Glutamatergic neuron (in vitro differentiated cells): ENCODE data around the gene SIRT7. TPM values are rescaled to one million over a fixed set of nuclear protein-coding genes. Genes with fewer than 3 reads are reported as not detected.

Experiments used
- DNase-seq: peaks from one replicate; pipeline ENCODE4 v3.0.0; 2022
- H3K27ac Mint-ChIP-seq: one replicate; pipeline ENCODE4 v1.8.0; 2020; ENCODE audit warnings: mild to moderate bottlenecking, mixed read lengths, inconsistent platforms; ENCODE audit not compliant: unreplicated experiment
- H3K27me3 Mint-ChIP-seq: one replicate; pipeline ENCODE4 v1.8.0; 2020; ENCODE audit warnings: mild to moderate bottlenecking, moderate library complexity, mixed read lengths, inconsistent platforms; ENCODE audit not compliant: unreplicated experiment
- H3K36me3 Mint-ChIP-seq: one replicate; pipeline ENCODE4 v1.8.0; 2020; ENCODE audit warnings: mild to moderate bottlenecking, mixed read lengths, inconsistent platforms; ENCODE audit not compliant: unreplicated experiment
- H3K4me1 Mint-ChIP-seq: one replicate; pipeline ENCODE4 v1.8.0; 2020; ENCODE audit warnings: mild to moderate bottlenecking, low read depth, mixed read lengths, inconsistent platforms; ENCODE audit not compliant: unreplicated experiment
- H3K4me3 Mint-ChIP-seq: one replicate; pipeline ENCODE4 v1.8.0; 2020; ENCODE audit warnings: mild to moderate bottlenecking, mixed read lengths, inconsistent platforms; ENCODE audit not compliant: unreplicated experiment
- H3K9me3 Mint-ChIP-seq: one replicate; pipeline ENCODE4 v1.8.0; 2020; ENCODE audit warnings: mild to moderate bottlenecking, moderate library complexity, mixed read lengths, inconsistent platforms; ENCODE audit not compliant: unreplicated experiment
- total RNA-seq: library from RNA; stranded (reverse); fragmentation: NEBNext Ultra II Directional; extraction: Animal tissue kit (Norgen Biotek cat#: 25700); gene quantifications from one replicate; pipeline ENCODE4 v1.2.1, GENCODE V29; 2021; ENCODE audit not compliant: unreplicated experiment
- TF ChIP-seq, protein P1 (sequence below): fragments of 200-600 bp; sonication (generic); IDR thresholded peaks from one replicate; pipeline ENCODE4 v1.5.0; 2021; ENCODE audit not compliant: partially characterized antibody, unreplicated experiment

The SIRT7 gene
- total RNA-seq, 1 donor from 2014 or later = 38.7 TPM

- TF ChIP-seq, protein P1, sequence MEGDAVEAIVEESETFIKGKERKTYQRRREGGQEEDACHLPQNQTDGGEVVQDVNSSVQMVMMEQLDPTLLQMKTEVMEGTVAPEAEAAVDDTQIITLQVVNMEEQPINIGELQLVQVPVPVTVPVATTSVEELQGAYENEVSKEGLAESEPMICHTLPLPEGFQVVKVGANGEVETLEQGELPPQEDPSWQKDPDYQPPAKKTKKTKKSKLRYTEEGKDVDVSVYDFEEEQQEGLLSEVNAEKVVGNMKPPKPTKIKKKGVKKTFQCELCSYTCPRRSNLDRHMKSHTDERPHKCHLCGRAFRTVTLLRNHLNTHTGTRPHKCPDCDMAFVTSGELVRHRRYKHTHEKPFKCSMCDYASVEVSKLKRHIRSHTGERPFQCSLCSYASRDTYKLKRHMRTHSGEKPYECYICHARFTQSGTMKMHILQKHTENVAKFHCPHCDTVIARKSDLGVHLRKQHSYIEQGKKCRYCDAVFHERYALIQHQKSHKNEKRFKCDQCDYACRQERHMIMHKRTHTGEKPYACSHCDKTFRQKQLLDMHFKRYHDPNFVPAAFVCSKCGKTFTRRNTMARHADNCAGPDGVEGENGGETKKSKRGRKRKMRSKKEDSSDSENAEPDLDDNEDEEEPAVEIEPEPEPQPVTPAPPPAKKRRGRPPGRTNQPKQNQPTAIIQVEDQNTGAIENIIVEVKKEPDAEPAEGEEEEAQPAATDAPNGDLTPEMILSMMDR = no peak
- peaks cover 23% of the 10 kb centered on the region for H3K4me1 Mint-ChIP-seq
- peaks cover 5% of the 10 kb centered on the region for H3K27me3 Mint-ChIP-seq
- peak overlapping the region; percentile 48 for H3K27ac Mint-ChIP-seq
- no peak for DNase-seq
- no peaks in the 10 kb centered on the region for H3K36me3 Mint-ChIP-seq
- peaks cover 8% of the 10 kb centered on the region for H3K9me3 Mint-ChIP-seq
- H3K4me3 Mint-ChIP-seq = peak overlapping the region; percentile 77
Observed at GRCh38 chr17:81924557-81925532, 6.9 kb upstream of the SIRT7 start.

DNA sequence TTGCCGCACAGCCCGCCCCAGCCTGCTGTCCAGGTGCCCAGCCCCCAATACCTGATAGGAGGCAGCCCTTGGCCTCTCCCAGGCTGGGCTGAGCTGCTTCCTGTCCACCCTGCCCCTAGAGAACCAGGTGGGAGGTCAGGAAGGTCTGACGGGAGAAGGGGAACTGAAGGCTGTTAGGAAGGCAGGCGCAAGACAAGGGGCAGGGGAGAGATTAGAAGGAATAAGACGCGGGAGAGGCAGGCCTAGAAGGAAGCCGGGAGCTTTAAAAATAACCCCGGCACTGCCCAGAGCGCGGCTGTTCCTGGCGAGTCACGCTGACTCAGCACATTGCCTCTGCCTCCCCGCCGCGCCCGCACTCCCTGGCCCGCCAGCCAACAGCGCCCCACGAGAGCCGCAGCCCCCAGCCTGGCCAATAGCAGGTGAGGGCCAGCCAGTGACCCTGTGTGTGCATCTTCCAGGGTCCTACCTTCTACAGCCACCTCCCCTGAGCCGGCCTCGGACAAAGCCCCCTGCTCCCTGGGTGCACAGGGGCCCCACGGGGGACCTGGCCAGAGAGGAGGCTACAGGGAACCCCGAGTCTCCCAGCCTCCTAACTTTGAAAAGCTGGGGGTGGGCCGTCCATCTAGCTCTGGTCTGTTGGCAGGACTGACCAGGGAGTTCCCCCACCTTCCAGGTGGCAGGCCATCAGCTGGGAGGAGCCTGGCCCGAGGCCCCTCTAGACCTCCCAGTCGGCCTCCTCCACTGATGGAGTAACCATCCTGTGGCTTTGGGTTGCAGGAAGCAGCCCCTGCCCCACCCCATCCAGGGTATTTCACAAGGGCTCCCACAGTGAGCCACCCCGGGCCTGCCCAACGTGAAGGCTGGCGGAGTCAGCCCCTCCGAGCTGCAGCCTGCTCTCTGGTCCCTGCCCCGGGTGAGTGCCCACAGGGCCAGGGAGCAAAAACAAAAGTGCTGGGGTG lies 5.6 kb upstream of the SIRT7 start:
- TF ChIP-seq, protein P1 = no peak
- peak; percentile 71 for DNase-seq
- Mint-ChIP-seq H3K36me3 (peaks cover 5% of the 10 kb centered on the region), H3K27ac (peak overlapping the region; percentile 80), H3K9me3 (peaks cover 10% of the 10 kb centered on the region), H3K27me3 (peaks cover 5% of the 10 kb centered on the region), H3K4me3 (peak overlapping the region; percentile 77), H3K4me1 (peaks cover 28% of the 10 kb centered on the region)

DNA sequence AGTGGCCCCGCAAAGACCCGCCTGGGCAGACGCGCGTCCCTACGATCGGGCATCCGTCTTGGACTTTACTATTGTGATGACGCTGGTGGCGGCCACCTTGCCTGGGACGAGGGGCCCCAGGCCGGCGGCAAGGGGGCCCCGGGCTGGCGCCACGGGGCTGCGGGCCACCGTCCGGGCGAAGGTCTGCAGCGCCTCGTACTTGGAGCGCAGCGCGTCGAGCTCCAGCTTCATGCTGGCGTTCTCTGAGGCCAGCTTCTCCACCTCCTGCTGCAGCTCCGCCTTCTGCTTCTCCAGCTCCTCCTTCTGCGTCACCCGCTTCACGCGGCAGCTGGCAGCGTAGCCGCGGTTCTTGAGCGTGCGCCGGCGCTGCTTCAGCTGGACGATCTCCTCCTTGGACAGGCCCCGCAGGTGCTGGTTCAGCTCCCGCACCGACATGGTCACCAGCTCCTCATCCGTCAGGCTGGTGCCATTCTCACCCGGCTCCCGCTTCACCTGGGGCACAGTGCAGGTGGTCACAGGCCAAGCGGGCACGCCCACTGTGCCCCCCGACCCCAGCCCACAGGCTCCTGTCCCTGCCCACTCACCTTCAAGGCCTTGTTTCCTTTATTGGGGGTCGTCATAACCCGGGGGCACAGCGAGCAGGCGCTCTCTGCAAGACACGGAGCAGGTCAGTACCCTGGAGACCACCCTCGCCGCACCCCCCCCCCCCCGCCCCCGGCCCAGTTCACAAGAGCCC lies 4.8 kb upstream of the SIRT7 start:
- Mint-ChIP-seq H3K27ac (no peak overlapping the region), H3K9me3 (peaks cover 10% of the 10 kb centered on the region), H3K36me3 (peaks cover 5% of the 10 kb centered on the region), H3K4me1 (peaks cover 28% of the 10 kb centered on the region), H3K4me3 (peak overlapping the region; percentile 34), H3K27me3 (peaks cover 8% of the 10 kb centered on the region)
- TF ChIP-seq, protein P1 = no peak
- DNase-seq = no peak

- Mint-ChIP-seq H3K36me3 (peaks cover 5% of the 10 kb centered on the region), H3K4me3 (peak overlapping the region; percentile 30), H3K4me1 (peaks cover 31% of the 10 kb centered on the region), H3K27me3 (peaks cover 8% of the 10 kb centered on the region), H3K9me3 (peaks cover 10% of the 10 kb centered on the region), H3K27ac (no peak overlapping the region)
- TF ChIP-seq, protein P1 = no peak
- no peak for DNase-seq
Observed at GRCh38 chr17:81921996-81922565, 4.1 kb upstream of the SIRT7 start.
